HG03097 (cell line): ENCODE measurements around the gene SLC9A4.
A peak's percentile ranks its signal among the peaks of the same experiment; 100 is the strongest.

Experiments used
- ATAC-seq: cut with Tn5 transposase; IDR thresholded peaks from one replicate; pipeline ENCODE4 v1.9.1; 2021; ENCODE audit not compliant: unreplicated experiment, low FRiP score

The SLC9A4 gene, protein sequence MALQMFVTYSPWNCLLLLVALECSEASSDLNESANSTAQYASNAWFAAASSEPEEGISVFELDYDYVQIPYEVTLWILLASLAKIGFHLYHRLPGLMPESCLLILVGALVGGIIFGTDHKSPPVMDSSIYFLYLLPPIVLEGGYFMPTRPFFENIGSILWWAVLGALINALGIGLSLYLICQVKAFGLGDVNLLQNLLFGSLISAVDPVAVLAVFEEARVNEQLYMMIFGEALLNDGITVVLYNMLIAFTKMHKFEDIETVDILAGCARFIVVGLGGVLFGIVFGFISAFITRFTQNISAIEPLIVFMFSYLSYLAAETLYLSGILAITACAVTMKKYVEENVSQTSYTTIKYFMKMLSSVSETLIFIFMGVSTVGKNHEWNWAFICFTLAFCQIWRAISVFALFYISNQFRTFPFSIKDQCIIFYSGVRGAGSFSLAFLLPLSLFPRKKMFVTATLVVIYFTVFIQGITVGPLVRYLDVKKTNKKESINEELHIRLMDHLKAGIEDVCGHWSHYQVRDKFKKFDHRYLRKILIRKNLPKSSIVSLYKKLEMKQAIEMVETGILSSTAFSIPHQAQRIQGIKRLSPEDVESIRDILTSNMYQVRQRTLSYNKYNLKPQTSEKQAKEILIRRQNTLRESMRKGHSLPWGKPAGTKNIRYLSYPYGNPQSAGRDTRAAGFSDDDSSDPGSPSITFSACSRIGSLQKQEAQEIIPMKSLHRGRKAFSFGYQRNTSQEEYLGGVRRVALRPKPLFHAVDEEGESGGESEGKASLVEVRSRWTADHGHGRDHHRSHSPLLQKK

DNA sequence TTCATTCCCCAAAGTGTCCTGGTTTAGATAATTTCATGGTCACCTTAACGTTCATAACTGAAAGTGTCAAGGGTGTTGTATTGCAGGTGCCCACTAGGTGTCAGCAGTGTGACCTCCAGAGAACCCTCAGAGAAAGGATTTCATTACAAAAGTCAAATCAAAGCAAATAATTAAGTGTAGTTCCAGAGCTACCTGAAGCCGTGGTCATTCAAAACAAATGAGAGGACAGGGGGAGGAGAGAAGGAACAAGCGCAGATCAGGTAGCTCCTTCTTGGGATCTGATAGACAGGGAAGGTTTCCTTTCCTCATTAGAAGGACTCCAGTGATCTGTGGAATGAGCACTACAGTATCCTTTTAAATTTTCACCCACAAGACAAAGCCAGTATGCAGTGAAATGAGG, at the start of gene SLC9A4:
TSS of gene SLC9A4 (plus strand) at position 207 of the 400 bp plus-strand sequence. CDS start 534 bp downstream, outside the sequence.
- peak; percentile 52 for ATAC-seq

DNA sequence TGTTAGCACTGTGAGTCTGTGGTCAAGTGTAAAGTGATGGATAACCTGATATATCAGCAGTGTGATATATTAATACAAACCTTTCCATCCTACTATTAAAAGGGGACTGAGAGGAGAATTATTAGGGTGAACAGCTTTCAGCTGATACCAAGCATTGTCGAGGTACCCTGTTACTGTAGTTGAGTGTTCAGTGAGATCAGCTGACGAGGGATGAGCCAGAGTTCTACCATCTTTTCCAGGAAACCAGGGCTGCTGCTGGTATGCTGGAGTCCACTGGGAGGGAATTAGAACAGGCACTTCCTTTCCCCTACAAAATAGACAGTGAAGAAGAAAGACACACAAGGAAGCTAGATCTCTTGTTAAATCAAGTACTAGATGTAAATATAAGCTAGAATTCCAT, 49.7 kb upstream of the SLC9A4 start:
- ATAC-seq: no peak

DNA sequence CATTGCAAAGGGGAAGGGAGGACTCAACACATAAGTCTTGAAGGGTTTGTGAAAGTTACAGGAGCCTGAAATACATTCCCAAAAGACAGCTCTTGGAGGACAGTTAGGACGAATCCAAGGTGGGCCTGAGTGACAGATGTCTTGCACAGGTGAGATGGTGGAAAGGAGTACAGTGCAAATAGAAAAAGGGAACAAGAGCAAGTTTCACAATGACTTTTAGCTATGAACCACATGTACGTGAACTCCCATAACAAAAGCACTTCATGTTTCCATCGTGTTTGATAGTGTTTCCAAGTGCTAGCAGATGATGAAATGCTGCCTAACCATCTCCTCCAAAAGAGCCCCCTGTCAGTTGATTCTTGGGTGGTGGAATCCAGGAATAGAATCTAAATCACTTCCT, 48.3 kb upstream of the SLC9A4 start:
- ATAC-seq: peak; percentile 69

DNA sequence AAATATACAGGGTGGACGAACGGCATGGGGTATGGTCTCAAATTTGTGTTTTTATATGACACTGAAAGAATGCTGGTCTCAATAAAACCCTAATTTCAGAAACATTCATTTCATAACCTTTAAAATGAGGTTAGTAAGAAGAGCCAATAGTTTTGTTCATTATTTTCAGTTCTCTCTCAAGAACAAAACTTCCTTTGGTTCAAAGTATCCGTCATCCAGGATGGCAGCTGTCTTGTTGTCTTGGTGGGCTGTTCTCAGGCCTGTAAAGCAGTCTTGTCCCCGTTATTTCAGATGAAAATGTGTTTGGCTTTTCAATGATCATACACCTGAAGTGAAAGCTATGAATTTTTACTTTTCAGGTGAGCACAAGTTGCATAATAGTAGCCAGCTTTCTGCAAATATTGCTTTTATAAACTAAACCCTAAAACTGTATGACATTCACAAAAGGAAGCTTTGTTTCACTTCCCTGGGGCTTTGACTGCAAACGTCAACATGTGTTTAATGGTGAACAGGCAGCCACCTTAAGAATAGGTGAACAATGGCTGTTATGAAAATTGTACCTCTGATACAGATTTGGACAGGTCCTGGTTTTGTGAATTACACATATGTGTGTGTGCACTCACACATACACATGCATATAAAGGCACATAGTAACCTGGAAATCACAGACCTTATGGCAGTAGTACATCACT, 47.4 kb upstream of the SLC9A4 start:
- no peak for ATAC-seq

DNA sequence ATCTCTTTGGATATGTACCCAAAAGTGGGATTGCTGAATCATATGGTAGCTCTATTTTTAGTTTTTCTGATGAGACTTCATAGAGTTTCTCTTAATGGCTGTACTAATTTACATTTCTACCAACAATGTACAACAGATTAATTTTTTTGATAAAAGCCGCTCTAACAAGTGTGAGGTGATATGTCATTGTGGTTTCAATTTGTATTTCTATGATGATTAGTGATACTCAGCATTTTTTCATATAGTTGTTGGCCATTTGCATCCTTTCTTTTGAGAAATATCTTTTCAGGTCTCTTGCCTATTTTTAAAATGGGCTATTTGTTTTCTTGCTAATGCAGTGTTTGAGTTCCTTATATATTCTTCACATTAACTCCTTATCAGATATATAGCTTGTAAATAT, 45.8 kb upstream of the SLC9A4 start:
- no peak for ATAC-seq

DNA sequence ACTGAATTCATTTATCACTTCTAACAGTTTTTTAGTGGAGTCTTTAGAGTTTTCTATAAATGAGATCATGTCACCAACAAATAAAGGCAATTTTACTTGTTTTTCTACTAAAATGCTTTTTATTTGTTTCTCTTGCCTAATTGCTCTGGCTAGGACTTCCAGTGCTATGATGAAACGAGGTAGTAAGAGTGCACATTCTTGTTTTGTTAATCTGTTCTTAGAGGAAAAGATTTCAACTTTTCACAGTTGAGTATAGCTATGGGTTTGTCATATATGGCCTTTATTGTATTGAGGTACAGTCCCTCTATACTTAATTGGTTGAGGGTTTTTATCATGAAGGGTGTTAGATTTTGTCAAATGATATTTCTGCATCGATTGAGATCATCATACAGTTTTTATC, 44.5 kb upstream of the SLC9A4 start:
- no peak for ATAC-seq

DNA sequence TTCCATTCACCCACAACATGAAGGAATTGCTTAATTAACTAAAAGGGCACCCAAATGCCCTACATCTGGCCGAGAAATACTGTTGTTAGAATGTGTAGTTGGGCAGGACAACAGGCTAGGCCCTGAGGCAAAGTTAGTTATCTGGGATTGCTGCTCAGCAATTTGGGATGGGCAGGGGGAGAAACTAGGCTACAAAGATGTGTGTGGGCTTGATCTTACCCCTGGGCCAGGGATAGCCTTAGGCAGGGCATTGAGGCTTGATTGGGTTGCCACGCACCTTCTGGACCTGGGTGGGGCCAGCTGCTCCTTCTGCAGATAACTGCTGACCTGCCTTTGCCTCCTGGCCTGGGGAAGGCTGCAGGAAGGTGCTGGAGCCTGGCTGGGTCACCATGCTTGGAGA, 40.6 kb upstream of the SLC9A4 start:
- no peak for ATAC-seq

DNA sequence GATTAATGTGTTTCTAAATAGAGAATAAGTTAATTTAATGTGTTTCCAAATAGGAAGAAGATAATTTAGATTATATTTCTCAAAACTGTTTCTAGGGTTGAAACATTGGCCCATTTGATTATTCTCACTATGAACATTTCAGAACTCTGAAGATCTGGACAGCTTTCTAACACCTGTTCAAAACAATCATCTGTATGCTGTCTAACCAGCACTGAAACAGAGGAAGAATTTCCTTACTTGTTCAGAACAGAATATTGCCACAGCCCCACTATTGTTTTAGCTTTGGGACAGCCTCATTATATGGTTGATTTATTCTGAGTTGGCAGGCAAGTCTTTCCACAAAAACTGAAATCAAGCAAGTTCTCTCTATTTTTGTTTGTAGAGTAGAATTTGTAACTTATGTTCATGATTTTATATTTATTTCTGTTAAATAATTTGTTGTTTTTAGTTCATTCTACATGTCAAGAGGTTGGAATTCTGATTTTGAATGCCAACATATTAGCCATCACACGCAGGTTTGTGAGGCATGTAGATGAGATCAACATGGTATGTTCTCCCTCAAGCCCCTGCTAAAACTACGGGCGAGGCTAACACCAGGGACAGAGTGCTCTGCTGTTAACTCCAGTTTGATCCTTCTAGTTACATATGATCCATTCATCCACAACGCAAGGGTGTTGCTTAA, 38.9 kb upstream of the SLC9A4 start:
- ATAC-seq: no peak

DNA sequence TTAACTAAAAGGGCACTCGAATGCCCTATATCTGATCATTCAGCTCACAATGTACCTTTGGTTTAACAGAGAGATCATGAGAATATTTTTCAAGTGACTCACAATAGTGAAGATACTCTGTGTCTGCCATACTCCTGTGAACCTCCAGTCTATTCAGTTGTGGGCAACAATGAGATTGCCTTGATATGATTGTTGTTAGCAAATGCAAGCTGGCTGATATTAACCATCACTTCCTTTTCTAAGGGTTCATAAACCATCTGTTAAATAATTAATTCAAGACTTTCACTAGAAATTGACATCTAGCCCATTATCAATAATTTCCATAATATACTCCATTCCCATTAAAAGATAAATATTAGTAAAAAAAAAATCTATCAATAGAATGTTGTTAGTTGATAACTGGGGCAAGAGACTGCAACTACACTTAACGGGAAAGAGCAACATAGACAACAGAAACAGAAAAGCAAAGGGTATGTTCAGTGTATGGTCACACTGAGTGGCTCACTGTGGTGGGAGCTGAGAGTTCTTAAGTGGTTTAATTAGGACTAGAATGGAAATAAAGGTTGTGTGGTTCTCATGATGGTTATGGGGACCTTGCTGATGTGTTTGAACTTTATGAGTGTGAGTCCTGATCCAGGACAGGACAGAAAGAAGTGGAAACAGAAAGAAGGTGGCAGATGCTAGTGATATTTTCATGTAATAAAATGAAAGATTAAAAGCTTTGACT, 38.2 kb upstream of the SLC9A4 start:
- peak; percentile 55 for ATAC-seq

DNA sequence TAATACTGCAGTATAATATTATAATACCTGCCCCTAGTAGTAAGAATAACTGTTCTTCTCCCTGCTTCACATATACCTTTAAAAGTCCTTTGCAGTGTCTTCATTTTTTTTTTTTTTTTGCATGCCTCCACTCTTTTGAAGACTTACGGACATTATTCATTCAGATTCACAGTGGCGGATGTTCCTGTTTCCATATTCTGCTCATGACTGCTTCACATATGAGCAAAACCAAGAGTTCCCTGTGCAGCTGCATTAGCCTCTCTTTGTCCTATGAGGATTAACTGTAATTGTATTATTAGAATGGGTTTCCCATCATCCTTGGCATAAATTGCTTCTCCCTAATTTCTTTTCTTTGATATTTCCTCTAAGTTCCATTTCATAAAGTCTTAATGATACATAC, 37.3 kb upstream of the SLC9A4 start:
- ATAC-seq: no peak

DNA sequence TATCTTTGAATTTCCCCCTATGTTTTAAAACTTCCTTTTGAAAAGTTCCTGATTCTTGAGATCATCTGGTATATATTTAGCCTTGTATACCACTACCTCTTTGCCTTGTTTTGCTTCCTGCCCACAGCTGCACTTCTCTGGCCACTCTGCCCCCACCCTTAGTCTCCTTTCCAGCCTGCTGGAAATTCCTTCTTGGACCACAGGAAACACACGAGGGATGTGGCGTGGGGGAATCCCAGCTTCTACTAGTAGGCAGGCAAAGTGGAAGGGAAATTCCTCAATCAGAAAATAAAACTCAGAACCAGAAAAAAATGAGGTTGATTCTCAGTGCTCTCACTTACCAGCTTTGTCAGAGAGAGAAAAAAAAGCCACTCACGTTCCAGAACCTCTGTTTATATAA, 36.7 kb upstream of the SLC9A4 start:
- ATAC-seq: peak; percentile 35

DNA sequence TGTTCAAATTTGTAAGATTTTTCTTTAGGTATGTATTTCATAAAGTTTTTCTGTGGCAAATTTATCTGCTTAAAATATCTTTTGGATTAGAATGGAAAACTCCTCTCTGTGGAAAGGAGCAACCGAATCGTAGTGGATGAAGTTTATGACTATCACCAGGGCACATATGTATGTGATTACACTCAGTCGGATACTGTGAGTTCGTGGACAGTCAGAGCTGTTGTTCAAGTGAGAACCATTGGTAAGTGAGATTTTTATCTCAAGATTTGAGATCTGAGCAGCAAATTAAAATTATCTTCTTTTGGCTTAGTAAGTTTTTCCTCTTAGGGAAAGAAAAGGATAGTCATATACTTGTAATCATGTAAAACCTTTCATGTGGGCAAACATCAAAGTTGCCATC, 35.9 kb upstream of the SLC9A4 start:
- no peak for ATAC-seq

DNA sequence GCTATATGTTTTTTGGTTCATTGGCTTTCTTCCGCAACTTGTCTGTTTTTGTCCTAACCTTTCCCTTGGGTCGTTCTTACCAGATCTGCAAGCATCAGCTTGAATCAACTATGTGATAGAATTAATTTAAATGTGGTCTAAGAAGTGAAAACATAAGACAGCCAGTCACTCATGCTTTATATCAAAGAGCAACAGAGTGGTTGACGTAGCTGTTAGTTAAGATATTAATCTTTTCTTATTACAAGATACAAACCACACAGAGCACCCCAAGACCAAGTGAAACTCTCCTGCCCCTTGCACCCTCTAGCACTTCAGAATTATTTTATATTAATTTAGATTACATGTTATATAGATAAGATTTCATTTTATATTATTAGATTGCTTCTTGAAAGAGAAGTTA, 34.9 kb upstream of the SLC9A4 start:
- no peak for ATAC-seq

DNA sequence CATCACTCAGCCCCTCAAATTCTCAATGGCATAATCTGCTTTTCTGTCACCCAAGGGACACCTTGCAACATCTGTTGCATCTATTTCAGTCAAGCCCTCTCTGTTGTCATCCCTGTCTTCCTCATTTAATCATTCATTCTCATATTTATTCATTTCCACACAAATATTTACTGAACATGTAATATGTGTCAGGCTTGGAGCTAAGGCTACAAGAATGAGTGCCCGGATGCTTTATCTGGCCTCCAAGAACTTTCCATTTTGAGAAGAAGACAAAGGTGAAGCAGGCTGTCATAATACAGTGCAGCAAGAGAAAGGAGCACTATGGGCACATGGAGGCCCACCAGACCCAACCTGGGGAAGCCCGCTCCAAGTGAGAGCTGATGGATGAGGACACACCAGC, 34.4 kb upstream of the SLC9A4 start:
- no peak for ATAC-seq

DNA sequence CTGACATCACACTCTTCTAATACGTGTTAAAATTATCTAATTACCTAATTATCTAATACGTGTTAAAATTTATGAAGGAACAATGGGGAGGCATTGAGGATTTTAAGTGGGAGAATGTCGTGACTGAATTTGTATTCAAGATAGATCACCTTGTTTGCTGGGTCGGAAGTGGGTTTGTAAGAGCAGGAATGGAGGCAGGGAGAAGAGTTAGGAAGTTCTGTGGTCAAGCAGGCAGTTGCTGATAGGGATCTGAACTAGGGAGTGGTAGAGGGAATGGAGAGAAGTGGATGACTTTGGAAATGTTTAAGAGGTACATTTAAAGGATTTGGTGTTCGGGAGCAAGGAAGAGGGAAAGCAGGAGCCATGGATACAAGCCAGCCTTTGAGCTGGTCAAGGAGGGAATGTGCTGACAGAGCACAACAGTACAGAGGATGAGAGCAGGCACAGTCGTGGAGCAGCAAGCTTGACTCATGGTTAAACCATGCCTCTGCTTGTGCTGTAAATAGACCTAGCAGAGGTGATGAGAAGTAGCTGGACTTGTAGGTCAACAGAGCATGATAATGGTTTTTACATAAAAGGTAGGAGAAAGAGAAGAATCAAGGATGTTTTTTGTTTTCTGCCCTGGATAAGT, 33.8 kb upstream of the SLC9A4 start:
- no peak for ATAC-seq

DNA sequence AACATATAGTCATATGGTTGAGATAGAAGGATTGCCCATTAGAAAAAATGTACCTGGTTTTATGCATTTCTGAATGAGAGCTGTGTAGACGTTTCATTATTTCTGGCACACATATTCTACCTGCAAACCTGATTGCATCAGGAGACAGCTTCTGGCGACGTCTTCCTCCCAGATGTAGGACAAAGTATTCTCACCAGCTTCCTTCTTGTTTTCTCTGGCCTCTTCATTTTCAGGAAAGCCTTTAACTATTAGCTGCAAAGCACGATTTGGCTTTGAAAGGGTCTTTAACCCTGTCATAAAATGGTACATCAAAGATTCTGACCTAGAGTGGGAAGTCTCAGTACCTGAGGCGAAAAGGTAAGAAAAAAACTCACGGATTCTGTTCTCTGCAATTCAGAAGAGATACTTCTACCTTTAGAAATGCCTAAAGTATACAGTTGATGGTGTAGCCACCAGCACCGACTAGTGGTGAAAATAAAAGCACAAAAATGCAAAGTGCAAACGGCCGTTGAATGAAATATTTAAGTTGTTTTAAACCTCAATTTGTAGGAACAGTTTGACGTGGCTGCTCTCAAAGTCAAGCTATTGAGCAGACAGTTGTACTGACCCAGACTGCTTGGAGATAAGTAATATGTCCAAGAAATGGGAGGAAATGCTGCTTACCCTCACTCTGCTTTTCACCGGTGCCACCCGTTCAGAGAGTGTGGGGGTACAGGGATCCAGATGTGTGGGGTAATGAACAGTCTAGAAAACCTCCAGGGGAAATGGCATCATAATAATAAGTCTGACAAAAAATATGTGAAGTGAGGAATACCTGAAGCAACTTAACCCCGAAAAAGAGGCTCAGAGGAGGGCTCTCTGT, 29.8 kb upstream of the SLC9A4 start:
- no peak for ATAC-seq

DNA sequence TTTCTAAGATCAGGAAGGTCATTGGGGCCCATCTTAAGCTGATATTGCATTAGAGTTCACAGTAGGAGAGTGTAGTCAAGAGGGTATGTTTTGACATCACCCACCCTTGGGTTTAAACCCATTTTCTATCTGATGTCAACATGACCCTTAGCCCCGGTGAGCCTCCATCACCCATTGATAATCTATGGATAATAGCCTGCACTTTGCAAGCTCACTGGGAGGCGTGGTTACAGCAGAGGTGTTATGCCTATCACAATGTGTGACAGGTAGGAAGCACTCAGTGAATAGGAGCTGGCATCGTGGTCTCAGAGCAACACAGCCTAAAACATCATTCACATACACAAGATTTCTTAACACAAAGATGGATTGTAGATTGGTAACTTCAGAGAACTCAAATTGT, 28.8 kb upstream of the SLC9A4 start:
- ATAC-seq: no peak

DNA sequence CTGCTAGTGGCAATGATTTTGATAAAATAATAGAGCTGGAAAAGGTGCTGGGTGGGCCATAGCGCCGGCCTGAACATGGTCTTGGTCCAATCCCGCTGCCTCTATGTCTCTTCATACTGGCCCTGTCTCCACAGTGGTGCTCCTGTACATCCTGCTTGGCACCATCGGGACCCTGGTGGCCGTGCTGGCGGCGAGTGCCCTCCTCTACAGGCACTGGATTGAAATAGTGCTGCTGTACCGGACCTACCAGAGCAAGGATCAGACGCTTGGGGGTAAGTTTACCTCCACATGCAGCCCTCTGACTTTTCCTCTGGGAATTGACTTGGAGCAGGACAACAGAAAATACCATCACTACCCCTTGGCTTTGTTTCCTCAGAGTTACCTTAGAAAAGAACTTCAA, 26.1 kb upstream of the SLC9A4 start:
- ATAC-seq: no peak
